Measurements from ENCODE around the gene RASSF6. TPM values are rescaled to one million over a fixed set of nuclear protein-coding genes. Genes with fewer than 3 reads are reported as not detected.

The RASSF6 gene
- total and polyA plus RNA-seq, 11 donors: 0.11 TPM; not detected in 10

- no peak for DNase-seq
- H3K27ac ChIP-seq: no peak overlapping the region
- no peaks in the 10 kb centered on the region for H3K9me3 ChIP-seq
- TF ChIP-seq POLR2A (IDR thresholded peaks at IDR 0.05) (no peak), CTCF (IDR thresholded peaks at IDR 0.05) (no peak)
- no peaks in the 10 kb centered on the region for H3K36me3 ChIP-seq
- ATAC-seq: no peak
- intact Hi-C loops (cut with DNase I): no loop called here
- H3K4me1 ChIP-seq: no peaks in the 10 kb centered on the region
- 52 to 68% (median 61%) methylated on average over 1 of the region's 1 CpG for WGBS, 4 donors
- peaks cover 0 to 6% (median 0%) of the 10 kb centered on the region in 9 donors for H3K27me3 ChIP-seq
- H3K4me3 ChIP-seq: no peak overlapping the region
Measured at GRCh38 chr4:73525611-73526010, 94.6 kb downstream of the RASSF6 start.

GRCh38 chr4:73523126-73523525, 97.1 kb downstream of the RASSF6 start:
- no peak for TF ChIP-seq CTCF (IDR thresholded peaks at IDR 0.05)
- Histone ChIP-seq H3K27ac (no peak overlapping the region), H3K36me3 (no peaks in the 10 kb centered on the region), H3K27me3 (peaks cover 0 to 6% (median 0%) of the 10 kb centered on the region in 9 donors), H3K9me3 (no peaks in the 10 kb centered on the region), H3K4me1 (no peaks in the 10 kb centered on the region), H3K4me3 (no peak overlapping the region)
- intact Hi-C loops (cut with DNase I): no loop called here
- 82 to 88% (median 84%) methylated on average over 2 of the region's 2 CpGs for WGBS, 4 donors
- DNase-seq (no peak), ATAC-seq (no peak)

Other genes starting within 250 kb of the RASSF6 start
- gene ALB, start 216.1 kb downstream of the RASSF6 start, total RNA-seq: 1 to 10 TPM in 2 of 9 donors, under 1 TPM in 2, not detected in 5; 0.21 to 3.3 (median 1.2) TPM
- gene ALB, start 216.1 kb downstream of the RASSF6 start, polyA plus RNA-seq: under 1 TPM in 1 of 2 donors, not detected in 1; 0.76 TPM
- not detected for gene AFP, start 184.2 kb downstream of the RASSF6 start, total RNA-seq
- not detected for gene AFP, start 184.2 kb downstream of the RASSF6 start, polyA plus RNA-seq
- not detected for gene AFM, start 138.7 kb downstream of the RASSF6 start, total RNA-seq
- not detected for gene AFM, start 138.7 kb downstream of the RASSF6 start, polyA plus RNA-seq
- 1 to 10 TPM in 3 of 9 donors, under 1 TPM in 3, not detected in 3; 0.15 to 7.5 (median 1.7) TPM for gene CXCL8, start 120.1 kb upstream of the RASSF6 start, total RNA-seq
- under 1 TPM; 0.42 to 0.69 TPM for gene CXCL8, start 120.1 kb upstream of the RASSF6 start, polyA plus RNA-seq
- gene CXCL6, start 216.2 kb upstream of the RASSF6 start, total RNA-seq: 1 to 10 TPM in 2 of 9 donors, under 1 TPM in 3, not detected in 4; 0.16 to 4.5 (median 0.83) TPM
- gene CXCL6, start 216.2 kb upstream of the RASSF6 start, polyA plus RNA-seq: under 1 TPM; 0.11 to 0.71 TPM
- under 1 TPM in 1 of 9 donors, not detected in 8; 0.93 TPM for gene PF4V1, start 232.9 kb upstream of the RASSF6 start, total RNA-seq
- not detected for gene PF4V1, start 232.9 kb upstream of the RASSF6 start, polyA plus RNA-seq
- 10 to 100 TPM in 1 of 9 donors, 1 to 10 TPM in 5, under 1 TPM in 2, not detected in 1; 0.26 to 14.9 (median 1.5) TPM for gene CXCL1, start 249.0 kb upstream of the RASSF6 start, total RNA-seq
- gene CXCL1, start 249.0 kb upstream of the RASSF6 start, polyA plus RNA-seq: 1 to 10 TPM; 1.8 to 1.9 TPM

All from heart left ventricle (tissue), 16 donors.